ENCODE data around the gene A2M. TPM values are rescaled to one million over a fixed set of nuclear protein-coding genes. Genes with fewer than 3 reads are reported as not detected.

The A2M gene
- total RNA-seq, 1 donor from 2014 or later, result 1.4 TPM

- H3K4me3 Mint-ChIP-seq (ENCODE audit: unreplicated experiment), result no peak overlapping the region
- no peak for DNase-seq (ENCODE audit: low spot score)
- no peak overlapping the region for H3K27ac Mint-ChIP-seq (ENCODE audit: unreplicated experiment)
- H3K36me3 Mint-ChIP-seq (ENCODE audit: low read depth, unreplicated experiment), result no peaks in the 10 kb centered on the region
- TF ChIP-seq CTCF (IDR thresholded peaks at IDR 0.05; ENCODE audit: unreplicated experiment), result no peak
- H3K9me3 Mint-ChIP-seq (ENCODE audit: unreplicated experiment), result no peaks in the 10 kb centered on the region
- no peaks in the 10 kb centered on the region for H3K4me1 Mint-ChIP-seq (ENCODE audit: unreplicated experiment)
- H3K27me3 Mint-ChIP-seq (ENCODE audit: unreplicated experiment), result no peaks in the 10 kb centered on the region
Measured at GRCh38 chr12:9106610-9107541, 8.8 kb downstream of the A2M start.

- H3K4me1 Mint-ChIP-seq (ENCODE audit: unreplicated experiment), result no peaks in the 10 kb centered on the region
- H3K4me3 Mint-ChIP-seq (ENCODE audit: unreplicated experiment), result no peak overlapping the region
- no peak for DNase-seq (ENCODE audit: low spot score)
- no peak for TF ChIP-seq CTCF (IDR thresholded peaks at IDR 0.05; ENCODE audit: unreplicated experiment)
- no peak overlapping the region for H3K27ac Mint-ChIP-seq (ENCODE audit: unreplicated experiment)
- no peaks in the 10 kb centered on the region for H3K36me3 Mint-ChIP-seq (ENCODE audit: low read depth, unreplicated experiment)
- H3K27me3 Mint-ChIP-seq (ENCODE audit: unreplicated experiment), result no peaks in the 10 kb centered on the region
- H3K9me3 Mint-ChIP-seq (ENCODE audit: unreplicated experiment), result no peaks in the 10 kb centered on the region
Measured at GRCh38 chr12:9106067-9106466, 9.7 kb downstream of the A2M start.

- H3K27ac Mint-ChIP-seq (ENCODE audit: unreplicated experiment), result no peak overlapping the region
- H3K4me1 Mint-ChIP-seq (ENCODE audit: unreplicated experiment), result no peaks in the 10 kb centered on the region
- H3K4me3 Mint-ChIP-seq (ENCODE audit: unreplicated experiment), result no peak overlapping the region
- no peaks in the 10 kb centered on the region for H3K36me3 Mint-ChIP-seq (ENCODE audit: low read depth, unreplicated experiment)
- DNase-seq (ENCODE audit: low spot score), result no peak
- H3K9me3 Mint-ChIP-seq (ENCODE audit: unreplicated experiment), result no peaks in the 10 kb centered on the region
- H3K27me3 Mint-ChIP-seq (ENCODE audit: unreplicated experiment), result peaks cover 2% of the 10 kb centered on the region
- TF ChIP-seq CTCF (IDR thresholded peaks at IDR 0.05; ENCODE audit: unreplicated experiment), result no peak
Measured at GRCh38 chr12:9104767-9105423, 10.8 kb downstream of the A2M start.

GRCh38 chr12:9104087-9104486 lies 11.6 kb downstream of the A2M start:
- H3K9me3 Mint-ChIP-seq (ENCODE audit: unreplicated experiment), result no peaks in the 10 kb centered on the region
- no peaks in the 10 kb centered on the region for H3K36me3 Mint-ChIP-seq (ENCODE audit: low read depth, unreplicated experiment)
- no peak overlapping the region for H3K27ac Mint-ChIP-seq (ENCODE audit: unreplicated experiment)
- DNase-seq (ENCODE audit: low spot score), result no peak
- no peaks in the 10 kb centered on the region for H3K4me1 Mint-ChIP-seq (ENCODE audit: unreplicated experiment)
- H3K4me3 Mint-ChIP-seq (ENCODE audit: unreplicated experiment), result no peak overlapping the region
- no peak for TF ChIP-seq CTCF (IDR thresholded peaks at IDR 0.05; ENCODE audit: unreplicated experiment)
- peaks cover 2% of the 10 kb centered on the region for H3K27me3 Mint-ChIP-seq (ENCODE audit: unreplicated experiment)

Measured in endothelial cell (in vitro differentiated cells).